T-cell (primary cell): ENCODE measurements around the gene GLYAT. TPM values are rescaled to one million over a fixed set of nuclear protein-coding genes. Genes with fewer than 3 reads are reported as not detected.

Source experiments
- ATAC-seq, 4 experiments: fragments of 200-7000 bp in 3 of 4; fragments of 150-1000 bp in 1 of 4; cut with Tn5 transposase; replicated peaks in 1 of 4; 1 replicate in 3 of 4; 2 replicates in 1 of 4; pipeline ENCODE4 v1.10.0; 2021; ENCODE audit warnings: moderate library complexity in 3 of 4, mild to moderate bottlenecking in 2 of 4, moderate number of reproducible peaks in 1 of 4
- CTCF ChIA-PET, 2 donors: fragments of 300-600 bp; sonication (Branson Sonifier 250); formaldehyde crosslinking; loops; one replicate each; lab custom pipeline; 2022; ENCODE audit warnings: antibody characterized with exemption in 2 of 2; lab: Charles Lee
- POLR2A ChIA-PET, 2 donors: fragments of 300-600 bp; sonication (Branson Sonifier 250); formaldehyde crosslinking; loops; one replicate each; lab custom pipeline; 2022; ENCODE audit warnings: antibody characterized with exemption in 2 of 2; lab: Charles Lee
- DNase-seq, 35 experiments: peaks; one replicate each; pipeline versions ENCODE4 v3.0.0 to v3.0.0-alpha.2; 2013 to 2023
- H3K27ac ChIP-seq: one replicate; pipeline ENCODE4 v1.5.1; 2013; ENCODE audit warnings: low read length
- H3K27me3 ChIP-seq, 2 experiments: replicated peaks in 1 of 2; 1 replicate in 1 of 2; 2 replicates in 1 of 2; pipeline versions ENCODE4 v1.6.1 to v1.7.0; 2013; ENCODE audit warnings: low read length in 1 of 2, mixed read lengths in 1 of 2; ENCODE audit not compliant: control insufficient read depth in 2 of 2, insufficient read depth in 2 of 2; ENCODE audit errors: extremely low read depth in 1 of 2
- H3K36me3 ChIP-seq, 2 donors: 1 replicate in 1 of 2; 2 replicates in 1 of 2; pipeline versions ENCODE4 v1.6.1 to v1.7.0; 2013; ENCODE audit warnings: low read length in 1 of 2; ENCODE audit not compliant: control insufficient read depth in 2 of 2, insufficient read depth in 1 of 2; ENCODE audit errors: extremely low read depth in 1 of 2
- H3K4me1 ChIP-seq, 2 experiments: 1 replicate in 1 of 2; 2 replicates in 1 of 2; pipeline versions ENCODE4 v1.6.1 to v1.7.0; 2013; ENCODE audit warnings: low read length in 2 of 2, mixed read lengths in 1 of 2; ENCODE audit not compliant: insufficient read depth in 2 of 2, control insufficient read depth in 1 of 2; ENCODE audit errors: extremely low read depth in 1 of 2
- H3K4me3 ChIP-seq, 2 donors: 1 replicate in 1 of 2; 2 replicates in 1 of 2; pipeline versions ENCODE4 v1.5.1 to v1.7.0; 2013; ENCODE audit warnings: mild to moderate bottlenecking in 2 of 2, low read length in 1 of 2, moderate library complexity in 1 of 2; ENCODE audit not compliant: control insufficient read depth in 1 of 2; ENCODE audit errors: extremely low read depth in 1 of 2
- H3K9me3 ChIP-seq: 2 replicates; pipeline ENCODE4 v1.7.0; 2013
- H3K27ac Mint-ChIP-seq, 2 donors: one replicate each; pipeline ENCODE4 v1.8.0; 2020 to 2021; ENCODE audit warnings: mild to moderate bottlenecking in 2 of 2, mixed read lengths in 2 of 2
- H3K27me3 Mint-ChIP-seq, 2 donors: one replicate each; pipeline ENCODE4 v1.8.0; 2021 to 2022; ENCODE audit warnings: mixed read lengths in 2 of 2
- H3K36me3 Mint-ChIP-seq: one replicate; pipeline ENCODE4 v1.8.0; 2021; ENCODE audit warnings: mixed read lengths
- H3K4me1 Mint-ChIP-seq, 3 donors: one replicate each; pipeline ENCODE4 v1.8.0; 2020 to 2022; ENCODE audit warnings: mixed read lengths in 3 of 3, mild to moderate bottlenecking in 1 of 3
- H3K4me3 Mint-ChIP-seq, 3 donors: one replicate each; pipeline ENCODE4 v1.8.0; 2020 to 2022; ENCODE audit warnings: mild to moderate bottlenecking in 3 of 3, mixed read lengths in 3 of 3, moderate library complexity in 3 of 3
- H3K9me3 Mint-ChIP-seq, 3 donors: one replicate each; pipeline ENCODE4 v1.8.0; 2020 to 2022; ENCODE audit warnings: mixed read lengths in 3 of 3
- whole genome bisulfite sequencing: methylation state at CpG from one replicate; pipeline ENCODE4 v1.1.5; 2013; ENCODE audit warnings: missing lambda C conversion rate; ENCODE audit not compliant: insufficient coverage; 5-methylcytosine and 5-hydroxymethylcytosine counted together
- total RNA-seq, 35 experiments: library from RNA in 6 of 35; stranded (reverse) in 6 of 35; fragments of 120-200 nt in 1 of 35; gene quantifications; one replicate each; pipeline versions ENCODE4 v1.2.1 to v1.2.4 and lab custom pipeline; 2013 to 2026

The GLYAT gene
- total RNA-seq, 5 donors from 2014 or later (not counting 1 experiment from before 2014, with no cell fraction given) = not detected

GRCh38 chr11:58744988-58745704 is 13.4 kb upstream of the GLYAT start:
- ATAC-seq (no peak), DNase-seq (no peak)
- POLR2A ChIA-PET = interaction anchor here in 1 of 2 donors (0.6 kb wide), 1 partner anchor 180 kb away, joined by 3 read pairs; no protein-coding TSS in a partner anchor
- Mint-ChIP-seq H3K27ac (no peak overlapping the region), H3K4me3 (no peak overlapping the region), H3K36me3 (peaks cover 4% of the 10 kb centered on the region), H3K4me1 (peaks cover 0 to 15% (median 10%) of the 10 kb centered on the region in 3 donors), H3K9me3 (peaks cover 0 to 18% (median 5%) of the 10 kb centered on the region in 3 donors), H3K27me3 (peaks cover 13 to 15% of the 10 kb centered on the region in 2 donors)
- Histone ChIP-seq H3K27ac (no peak overlapping the region), H3K9me3 (no peaks in the 10 kb centered on the region), H3K4me3 (no peak overlapping the region), H3K36me3 (no peaks in the 10 kb centered on the region), H3K27me3 (peaks cover 0 to 9% of the 10 kb centered on the region in 2 experiments), H3K4me1 (no peaks in the 10 kb centered on the region)
- CTCF ChIA-PET = interaction anchor here in 1 of 2 donors (0.6 kb wide), 1 partner anchor 1436 kb away, joined by 3 read pairs; no protein-coding TSS in a partner anchor

GRCh38 chr11:58742981-58743880 is 11.5 kb upstream of the GLYAT start:
- peaks cover 0 to 4% of the 10 kb centered on the region in 2 experiments for H3K27me3 ChIP-seq
- peaks cover 0 to 18% (median 5%) of the 10 kb centered on the region in 3 donors for H3K9me3 Mint-ChIP-seq
- ChIA-PET POLR2A (no interaction called here), CTCF (interaction anchor here in 1 of 2 donors (0.6 to 0.7 kb wide), 2 partner anchors 13 to 15 kb away, joined by 3 to 10 read pairs; no protein-coding TSS in a partner anchor)
- H3K4me3 ChIP-seq = no peak overlapping the region
- no peak overlapping the region for H3K27ac Mint-ChIP-seq
- peaks cover 0 to 15% (median 10%) of the 10 kb centered on the region in 3 donors for H3K4me1 Mint-ChIP-seq
- no peak for DNase-seq
- H3K27ac ChIP-seq = no peak overlapping the region
- peaks cover 4% of the 10 kb centered on the region for H3K36me3 Mint-ChIP-seq
- peaks cover 6 to 8% of the 10 kb centered on the region in 2 donors for H3K27me3 Mint-ChIP-seq
- WGBS = no CpG with 5 or more reads among the region's 3 CpGs
- H3K36me3 ChIP-seq = no peaks in the 10 kb centered on the region
- no peaks in the 10 kb centered on the region for H3K9me3 ChIP-seq
- ATAC-seq = no peak
- no peaks in the 10 kb centered on the region for H3K4me1 ChIP-seq
- no peak overlapping the region for H3K4me3 Mint-ChIP-seq

- CTCF ChIA-PET = no interaction called here
- Histone ChIP-seq H3K27ac (no peak overlapping the region), H3K9me3 (no peaks in the 10 kb centered on the region), H3K27me3 (peaks cover 0 to 4% of the 10 kb centered on the region in 2 experiments), H3K4me3 (no peak overlapping the region), H3K4me1 (no peaks in the 10 kb centered on the region), H3K36me3 (no peaks in the 10 kb centered on the region)
- H3K36me3 Mint-ChIP-seq = peaks cover 4% of the 10 kb centered on the region
- peaks cover 4 to 6% of the 10 kb centered on the region in 2 donors for H3K27me3 Mint-ChIP-seq
- no peak for ATAC-seq
- POLR2A ChIA-PET = no interaction called here
- H3K9me3 Mint-ChIP-seq = peaks cover 0 to 18% (median 5%) of the 10 kb centered on the region in 3 donors
- no peak for DNase-seq
- no CpG with 5 or more reads among the region's 2 CpGs for WGBS
- peaks cover 0 to 15% (median 10%) of the 10 kb centered on the region in 3 donors for H3K4me1 Mint-ChIP-seq
- H3K27ac Mint-ChIP-seq = peak overlapping the region in 1 of 2 donors; percentile 69
- H3K4me3 Mint-ChIP-seq = no peak overlapping the region
These were observed 10.4 kb upstream of the GLYAT start for GRCh38 chr11:58742140-58742539.

- Mint-ChIP-seq H3K4me1 (peaks cover 0 to 15% (median 10%) of the 10 kb centered on the region in 3 donors), H3K9me3 (peaks cover 0 to 18% (median 5%) of the 10 kb centered on the region in 3 donors), H3K27ac (no peak overlapping the region), H3K4me3 (no peak overlapping the region), H3K27me3 (peaks cover 1 to 6% of the 10 kb centered on the region in 2 donors), H3K36me3 (peaks cover 4% of the 10 kb centered on the region)
- WGBS = no CpG with 5 or more reads among the region's 1 CpG
- ATAC-seq = no peak
- Histone ChIP-seq H3K27ac (no peak overlapping the region), H3K4me1 (no peaks in the 10 kb centered on the region), H3K27me3 (peaks cover 0 to 4% of the 10 kb centered on the region in 2 experiments), H3K36me3 (no peaks in the 10 kb centered on the region), H3K9me3 (no peaks in the 10 kb centered on the region), H3K4me3 (no peak overlapping the region)
- no peak for DNase-seq
- ChIA-PET POLR2A (no interaction called here), CTCF (no interaction called here)
These were observed 9.4 kb upstream of the GLYAT start for GRCh38 chr11:58741127-58741526.

GRCh38 chr11:58740447-58740846 is 8.7 kb upstream of the GLYAT start:
- no peak overlapping the region for H3K4me3 ChIP-seq
- no peaks in the 10 kb centered on the region for H3K9me3 ChIP-seq
- Mint-ChIP-seq H3K27me3 (peaks cover 0 to 6% of the 10 kb centered on the region in 2 donors), H3K27ac (no peak overlapping the region), H3K9me3 (peaks cover 0 to 18% (median 5%) of the 10 kb centered on the region in 3 donors), H3K4me1 (peaks cover 0 to 15% (median 10%) of the 10 kb centered on the region in 3 donors), H3K4me3 (no peak overlapping the region), H3K36me3 (peaks cover 4% of the 10 kb centered on the region)
- DNase-seq (no peak), ATAC-seq (no peak)
- peaks cover 0 to 4% of the 10 kb centered on the region in 2 experiments for H3K27me3 ChIP-seq
- WGBS = 74% methylated on average over 3 of the region's 4 CpGs
- H3K36me3 ChIP-seq = no peaks in the 10 kb centered on the region
- no peaks in the 10 kb centered on the region for H3K4me1 ChIP-seq
- ChIA-PET POLR2A (no interaction called here), CTCF (no interaction called here)
- no peak overlapping the region for H3K27ac ChIP-seq

GRCh38 chr11:58739725-58740430 is 8.1 kb upstream of the GLYAT start:
- WGBS = 81% methylated on average over 2 of the region's 3 CpGs
- Mint-ChIP-seq H3K27me3 (peaks cover 3 to 6% of the 10 kb centered on the region in 2 donors), H3K27ac (no peak overlapping the region), H3K9me3 (peaks cover 0 to 18% (median 5%) of the 10 kb centered on the region in 3 donors), H3K36me3 (peaks cover 4% of the 10 kb centered on the region), H3K4me3 (no peak overlapping the region), H3K4me1 (peaks cover 0 to 15% (median 10%) of the 10 kb centered on the region in 3 donors)
- ATAC-seq (no peak), DNase-seq (no peak)
- ChIA-PET POLR2A (no interaction called here), CTCF (no interaction called here)
- Histone ChIP-seq H3K4me3 (no peak overlapping the region), H3K9me3 (no peaks in the 10 kb centered on the region), H3K4me1 (no peaks in the 10 kb centered on the region), H3K36me3 (no peaks in the 10 kb centered on the region), H3K27ac (no peak overlapping the region), H3K27me3 (peaks cover 0 to 4% of the 10 kb centered on the region in 2 experiments)
